GM12878 (cell line): ENCODE data around the gene SLC9C1. TPM values are rescaled to one million over a fixed set of nuclear protein-coding genes. Genes with fewer than 3 reads are reported as not detected.
A peak's percentile ranks its signal among the peaks of the same experiment; 100 is the strongest.

Experiments used
- ATAC-seq: fragments of 200-7000 bp; cut with Tn5 transposase; 3 replicates; pipeline ENCODE4 v1.9.1; 2020; ENCODE audit warnings: mild to moderate bottlenecking, moderate library complexity
- BruUV-seq: library from RNA; stranded (reverse); fragments of 400-500 nt; replicated peaks from 2 replicates; lab custom pipeline; 2021; lab: Mats Ljungman, UMichigan
- CTCF ChIA-PET: fragments of 300-600 bp; sonication (Branson Sonifier 250); formaldehyde crosslinking; extraction: SDS; loops from one replicate; lab custom pipeline; 2021; ENCODE audit warnings: inconsistent platforms; lab: Yijun Ruan, JAX
- POLR2A ChIA-PET: fragments of 350-600 bp; formaldehyde crosslinking; extraction: SDS; loops from one replicate; lab custom pipeline; 2021; ENCODE audit warnings: inconsistent platforms; lab: Charles Lee
- RAD21 ChIA-PET: fragments of 300-600 bp; sonication (Branson Sonifier 250); formaldehyde crosslinking; loops from one replicate; lab custom pipeline; 2023; ENCODE audit warnings: antibody characterized with exemption; ENCODE audit not compliant: unreplicated experiment; lab: Charles Lee
- SMC1A ChIA-PET: fragments of 300-600 bp; sonication (Branson Sonifier 250); formaldehyde crosslinking; loops from one replicate; lab custom pipeline; 2023; ENCODE audit not compliant: unreplicated experiment, uncharacterized antibody; lab: Charles Lee
- DNase-seq: peaks from one replicate; pipeline ENCODE4 v3.0.0-alpha.2; 2011; ENCODE audit warnings: low read depth, low spot score
- FAIRE-seq: peaks from 3 replicates; lab custom pipeline; 2011; peaks lifted over from hg19 to GRCh38; lab: Jason Lieb, UNC
- H2AFZ ChIP-seq: 2 replicates; pipeline ENCODE4 v1.6.0; 2011; ENCODE audit warnings: low read depth, low read length, control low read depth; ENCODE audit not compliant: control insufficient read depth
- H3K27ac ChIP-seq: 2 replicates; pipeline ENCODE4 v1.5.1; 2011; ENCODE audit warnings: control low read depth; ENCODE audit not compliant: control insufficient read depth, insufficient read depth
- H3K27me3 ChIP-seq, 2 experiments: replicated peaks in 1 of 2; 2 replicates each; pipeline versions ENCODE4 v1.6.0 to v1.6.1; 2011; ENCODE audit warnings: low read length in 1 of 2; ENCODE audit not compliant: control insufficient read depth in 2 of 2, insufficient read depth in 2 of 2
- H3K36me3 ChIP-seq, 2 experiments: 2 replicates each; pipeline ENCODE4 v1.5.1; 2011; ENCODE audit warnings: low read length in 1 of 2; ENCODE audit not compliant: control insufficient read depth in 2 of 2, insufficient read depth in 2 of 2
- H3K4me1 ChIP-seq: 2 replicates; pipeline ENCODE4 v1.6.1; 2011; ENCODE audit warnings: mild to moderate bottlenecking, low read length, moderate library complexity, mixed read lengths; ENCODE audit not compliant: control insufficient read depth, insufficient read depth
- H3K4me2 ChIP-seq: 2 replicates; pipeline ENCODE4 v1.6.0; 2011; ENCODE audit warnings: control low read depth; ENCODE audit not compliant: control insufficient read depth, insufficient read depth
- H3K4me3 ChIP-seq: fragments of 200-600 bp; sonication (generic); 2 replicates; pipeline ENCODE4 v1.5.1; 2016
- H3K79me2 ChIP-seq: 2 replicates; pipeline ENCODE4 v1.6.0; 2011; ENCODE audit warnings: low read length; ENCODE audit not compliant: control insufficient read depth, insufficient read depth
- H3K9ac ChIP-seq: 2 replicates; pipeline ENCODE4 v1.8.0; 2011; ENCODE audit warnings: low read length, control low read depth, mixed read lengths; ENCODE audit not compliant: control insufficient read depth, insufficient read depth
- H3K9me3 ChIP-seq: replicated peaks from 3 replicates; pipeline ENCODE4 v1.5.1; 2011; ENCODE audit warnings: mild to moderate bottlenecking, low read length; ENCODE audit not compliant: control insufficient read depth, insufficient read depth
- H4K20me1 ChIP-seq: 2 replicates; pipeline ENCODE4 v1.6.0; 2011; ENCODE audit not compliant: control insufficient read depth, insufficient read depth
- EED ChIP-seq: sonication (generic); IDR thresholded peaks from 2 replicates; pipeline ENCODE4 v1.6.1; 2016; ENCODE audit warnings: antibody characterized with exemption, low read depth
- GATAD2B ChIP-seq: fragments of 450-650 bp; conservative IDR thresholded peaks from 2 replicates; pipeline ENCODE4 v1.6.1; 2017; ENCODE audit warnings: low read depth, mild to moderate bottlenecking, moderate library complexity
- IKZF1 ChIP-seq: fragments of 450-650 bp; conservative IDR thresholded peaks from 2 replicates; pipeline ENCODE4 v1.6.1; 2017; ENCODE audit warnings: antibody characterized with exemption, mild to moderate bottlenecking
- LARP7 ChIP-seq: fragments of 450-650 bp; IDR thresholded peaks from 2 replicates; pipeline ENCODE4 v1.6.1; 2017; ENCODE audit warnings: mild to moderate bottlenecking
- MXI1 ChIP-seq: fragments of 150-350 bp; IDR thresholded peaks from 2 replicates; pipeline ENCODE4 v1.6.1; 2011; ENCODE audit warnings: low read depth, mild to moderate bottlenecking, inconsistent platforms, low read length, improper control_type of control experiment
- NFIC ChIP-seq: IDR thresholded peaks from 2 replicates; pipeline ENCODE4 v1.6.1; 2012; ENCODE audit warnings: low read depth, mild to moderate bottlenecking, inconsistent platforms, low read length, moderate library complexity
- NRF1 ChIP-seq: conservative IDR thresholded peaks from 2 replicates; pipeline ENCODE4 v1.6.1; 2011; ENCODE audit warnings: mild to moderate bottlenecking, low read depth, low read length, improper control_type of control experiment
- PML ChIP-seq: IDR thresholded peaks from 2 replicates; pipeline ENCODE4 v1.6.1; 2012; ENCODE audit warnings: low read length, inconsistent platforms
- POLR2AphosphoS2 ChIP-seq: IDR thresholded peaks from 2 replicates; pipeline ENCODE4 v1.6.1; 2011; ENCODE audit warnings: low read depth, mild to moderate bottlenecking, low read length, improper control_type of control experiment, moderate library complexity
- RELA ChIP-seq: fragments of 450-650 bp; IDR thresholded peaks from 2 replicates; pipeline ENCODE4 v1.8.0; 2014; ENCODE audit warnings: borderline replicate concordance; ENCODE audit not compliant: partially characterized antibody
- RUNX3 ChIP-seq: IDR thresholded peaks from 2 replicates; pipeline ENCODE4 v1.6.1; 2012; ENCODE audit warnings: low read length, inconsistent platforms
- TAF1 ChIP-seq: IDR thresholded peaks from 2 replicates; pipeline ENCODE4 v1.6.1; 2011; ENCODE audit warnings: mild to moderate bottlenecking, low read depth, low read length, borderline replicate concordance
- YY1 ChIP-seq: IDR thresholded peaks from 2 replicates; pipeline ENCODE4 v1.6.1; 2011; ENCODE audit warnings: low read depth, mild to moderate bottlenecking, low read length
- WGBS: methylation state at CpG from one replicate; pipeline ENCODE4 v1.1.6; 2016; ENCODE audit warnings: low lambda C conversion rate; ENCODE audit not compliant: insufficient replicate concordance, insufficient coverage; ENCODE audit errors: missing lambda C conversion rate; 5-methylcytosine and 5-hydroxymethylcytosine counted together
- in situ Hi-C: fragments of 300-500 bp; cut with MboI; formaldehyde crosslinking; loops from 9 replicates; pipeline ENCODE4 v1.14.3; 2018; ENCODE audit warnings: mixed read lengths
- intact Hi-C: fragments of 100-400 bp; cut with micrococcal nuclease; formaldehyde crosslinking; loops from one replicate; pipeline ENCODE4 v1.14.2; 2022; ENCODE audit not compliant: unreplicated experiment
- polyA plus RNA-seq, 11 experiments: library from polyadenylated mRNA; depleted of rRNA in 4 of 11; unstranded in 6 of 11; stranded (reverse) in 5 of 11; fragments of >200 nt; fragmentation: Nextera tagmentation in 4 of 11; fragmentation: Illumina TruSeq in 1 of 11; extraction: Ambion mirVana in 4 of 11; extraction: Trizol in 1 of 11; gene quantifications; 1 replicate in 1 of 11; 2 replicates in 10 of 11; pipeline versions ENCODE4 v1.2.1 to v1.2.3, GENCODE V29; 2011 to 2016; ENCODE audit warnings: inconsistent platforms in 2 of 11, missing spikeins in 2 of 11, low read depth in 1 of 11
- total RNA-seq, 4 experiments: library from RNA; depleted of rRNA in 3 of 4; stranded (reverse); fragments of >200 nt in 3 of 4; fragmentation: Illumina TruSeq in 1 of 4; extraction: Trizol in 1 of 4; gene quantifications; 2 replicates each; pipeline versions ENCODE4 v1.2.1 to v1.2.3, GENCODE V29; 2013 to 2021
- TF ChIP-seq, protein P1 (sequence below): fragments of 450-650 bp; IDR thresholded peaks from 2 replicates; pipeline ENCODE4 v1.6.1; 2017; ENCODE audit warnings: antibody characterized with exemption, mild to moderate bottlenecking, moderate library complexity

Gene SLC9C1
- total and polyA plus RNA-seq, 10 of the 15 experiments (the other 5 are each of a cell fraction or from before 2014, with no cell fraction given): not detected

DNA sequence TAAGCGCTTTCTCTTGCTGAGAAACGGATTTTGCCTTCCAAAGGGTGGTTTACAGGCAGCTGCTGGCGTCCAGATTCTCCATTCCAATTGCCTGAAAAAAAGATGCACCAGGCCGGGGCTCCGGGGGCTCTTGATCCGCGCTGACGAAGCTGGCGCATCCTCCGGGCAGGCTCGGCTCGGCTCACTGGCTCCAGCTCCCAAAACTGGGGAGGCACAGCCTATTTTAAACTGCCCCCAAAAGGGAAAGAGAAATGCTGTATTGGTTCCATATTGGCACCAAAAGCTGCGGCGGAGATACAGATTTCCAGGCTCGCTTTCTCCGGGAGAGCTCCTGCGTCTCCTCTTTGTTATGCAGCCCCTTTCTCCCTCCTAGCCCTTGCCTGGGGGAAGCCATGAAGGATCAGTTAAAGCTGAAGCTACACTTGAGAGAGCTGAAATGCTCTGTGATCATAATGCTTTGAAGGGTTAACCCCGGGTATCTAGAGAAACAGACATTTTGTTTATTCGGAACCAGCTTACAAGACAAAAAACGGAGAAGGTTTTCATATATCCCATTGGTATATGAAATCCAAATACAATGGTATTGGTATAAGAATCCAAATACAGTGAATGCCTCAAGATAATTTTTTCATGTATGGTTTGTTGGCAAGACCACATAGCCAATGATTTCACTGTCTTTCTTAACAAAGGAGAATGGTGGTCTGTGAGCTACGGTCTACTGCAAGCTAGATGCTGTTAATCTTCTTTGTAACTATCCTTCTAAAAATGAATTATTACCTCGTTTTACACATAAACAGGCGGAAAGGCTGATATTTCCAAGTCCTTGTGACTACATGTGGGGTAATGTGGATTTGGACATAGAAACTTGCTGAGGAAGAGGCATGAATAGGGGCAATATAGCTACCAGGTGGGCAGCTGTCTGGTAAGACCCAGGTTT lies 39.6 kb upstream of the SLC9C1 start:
- peak overlapping the region; percentile 70 for H3K9ac ChIP-seq
- TF ChIP-seq LARP7: no peak
- no peak for TF ChIP-seq NRF1
- TF ChIP-seq RUNX3: 0 out of 2 replicates have a peak, but pooled peaks have one; percentile 11
- 0 out of 2 replicates have a peak, but pooled peaks have one; percentile 7 for TF ChIP-seq TAF1
- 0 out of 2 replicates have a peak, but pooled peaks have one; percentile 53 for TF ChIP-seq YY1
- 0 out of 2 replicates have a peak, but pooled peaks have one; percentile 22 for TF ChIP-seq MXI1
- TF ChIP-seq, protein P1, sequence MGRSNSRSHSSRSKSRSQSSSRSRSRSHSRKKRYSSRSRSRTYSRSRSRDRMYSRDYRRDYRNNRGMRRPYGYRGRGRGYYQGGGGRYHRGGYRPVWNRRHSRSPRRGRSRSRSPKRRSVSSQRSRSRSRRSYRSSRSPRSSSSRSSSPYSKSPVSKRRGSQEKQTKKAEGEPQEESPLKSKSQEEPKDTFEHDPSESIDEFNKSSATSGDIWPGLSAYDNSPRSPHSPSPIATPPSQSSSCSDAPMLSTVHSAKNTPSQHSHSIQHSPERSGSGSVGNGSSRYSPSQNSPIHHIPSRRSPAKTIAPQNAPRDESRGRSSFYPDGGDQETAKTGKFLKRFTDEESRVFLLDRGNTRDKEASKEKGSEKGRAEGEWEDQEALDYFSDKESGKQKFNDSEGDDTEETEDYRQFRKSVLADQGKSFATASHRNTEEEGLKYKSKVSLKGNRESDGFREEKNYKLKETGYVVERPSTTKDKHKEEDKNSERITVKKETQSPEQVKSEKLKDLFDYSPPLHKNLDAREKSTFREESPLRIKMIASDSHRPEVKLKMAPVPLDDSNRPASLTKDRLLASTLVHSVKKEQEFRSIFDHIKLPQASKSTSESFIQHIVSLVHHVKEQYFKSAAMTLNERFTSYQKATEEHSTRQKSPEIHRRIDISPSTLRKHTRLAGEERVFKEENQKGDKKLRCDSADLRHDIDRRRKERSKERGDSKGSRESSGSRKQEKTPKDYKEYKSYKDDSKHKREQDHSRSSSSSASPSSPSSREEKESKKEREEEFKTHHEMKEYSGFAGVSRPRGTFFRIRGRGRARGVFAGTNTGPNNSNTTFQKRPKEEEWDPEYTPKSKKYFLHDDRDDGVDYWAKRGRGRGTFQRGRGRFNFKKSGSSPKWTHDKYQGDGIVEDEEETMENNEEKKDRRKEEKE: no peak
- 0 out of 2 replicates have a peak, but pooled peaks have one; percentile 58 for TF ChIP-seq PML
- TF ChIP-seq POLR2AphosphoS2: peak; percentile 6; the same call in 1 of the 2 replicates
- 0 out of 2 replicates have a peak, but pooled peaks have one; percentile 49 for TF ChIP-seq IKZF1
- 0 out of 2 replicates have a peak, but pooled peaks have one; percentile 24 for TF ChIP-seq NFIC
- 0 out of 2 replicates have a peak, but pooled peaks have one; percentile 3 for TF ChIP-seq EED
- TF ChIP-seq GATAD2B: 0 out of 2 replicates have a peak, but pooled peaks have one; percentile 2
- TF ChIP-seq RELA: no peak
- peaks cover 61% of the 10 kb centered on the region for H3K79me2 ChIP-seq
- H3K27ac ChIP-seq: peak overlapping the region; percentile 74
- ChIA-PET CTCF (interaction anchor here (0.8 to 3.9 kb wide), 33 partner anchors 11 to 228 kb away, joined by 3 to 33 read pairs (median 7); partner anchors contain the start of genes ATG3, SLC35A5 and SLC9C1), POLR2A (interaction anchor here (0.6 to 4.6 kb wide), 31 partner anchors 11 to 559 kb away, joined by 3 to 33 read pairs (median 4); partner anchors contain the start of genes ATG3, BTLA, SLC35A5 and SLC9C1), SMC1A (interaction anchor here (0.6 to 7.6 kb wide), 56 partner anchors 7 to 232 kb away, joined by 3 to 99 read pairs (median 5); partner anchors contain the start of genes BTLA, GCSAM and SLC9C1), RAD21 (interaction anchor here (0.6 to 5.7 kb wide), 44 partner anchors 9 to 685 kb away, joined by 3 to 77 read pairs (median 6); partner anchors contain the start of genes ATG3, BTLA, GCSAM and SLC35A5)
- no TSS peak for BruUV-seq
- DNase-seq: no peak
- in situ Hi-C loops: no loop called here
- intact Hi-C loops: loop anchor here (2.0 kb wide), 2 partner anchors 73 to 127 kb away; no protein-coding TSS in a partner anchor
- H3K4me2 ChIP-seq: peak overlapping the region; percentile 91
- no peaks in the 10 kb centered on the region for H3K27me3 ChIP-seq
- H4K20me1 ChIP-seq: no peaks in the 10 kb centered on the region
- no peak for FAIRE-seq
- WGBS: 11% methylated on average over 23 of the region's 23 CpGs
- no peaks in the 10 kb centered on the region for H3K4me1 ChIP-seq
- H2AFZ ChIP-seq: peak overlapping the region; percentile 82
- H3K36me3 ChIP-seq: peaks cover 0 to 7% of the 10 kb centered on the region in 2 experiments; a peak in 1 of 4 replicates
- peak; percentile 69 for ATAC-seq
- no peaks in the 10 kb centered on the region for H3K9me3 ChIP-seq
- peak overlapping the region; percentile 96 for H3K4me3 ChIP-seq
